ENCODE results near the gene TSKS.

- no peak for TF ChIP-seq POLR2A (IDR thresholded peaks at IDR 0.05)
- TF ChIP-seq, protein P1, sequence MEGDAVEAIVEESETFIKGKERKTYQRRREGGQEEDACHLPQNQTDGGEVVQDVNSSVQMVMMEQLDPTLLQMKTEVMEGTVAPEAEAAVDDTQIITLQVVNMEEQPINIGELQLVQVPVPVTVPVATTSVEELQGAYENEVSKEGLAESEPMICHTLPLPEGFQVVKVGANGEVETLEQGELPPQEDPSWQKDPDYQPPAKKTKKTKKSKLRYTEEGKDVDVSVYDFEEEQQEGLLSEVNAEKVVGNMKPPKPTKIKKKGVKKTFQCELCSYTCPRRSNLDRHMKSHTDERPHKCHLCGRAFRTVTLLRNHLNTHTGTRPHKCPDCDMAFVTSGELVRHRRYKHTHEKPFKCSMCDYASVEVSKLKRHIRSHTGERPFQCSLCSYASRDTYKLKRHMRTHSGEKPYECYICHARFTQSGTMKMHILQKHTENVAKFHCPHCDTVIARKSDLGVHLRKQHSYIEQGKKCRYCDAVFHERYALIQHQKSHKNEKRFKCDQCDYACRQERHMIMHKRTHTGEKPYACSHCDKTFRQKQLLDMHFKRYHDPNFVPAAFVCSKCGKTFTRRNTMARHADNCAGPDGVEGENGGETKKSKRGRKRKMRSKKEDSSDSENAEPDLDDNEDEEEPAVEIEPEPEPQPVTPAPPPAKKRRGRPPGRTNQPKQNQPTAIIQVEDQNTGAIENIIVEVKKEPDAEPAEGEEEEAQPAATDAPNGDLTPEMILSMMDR (IDR thresholded peaks at IDR 0.05), result no peak
These were observed 13.3 kb downstream of the TSKS start for GRCh38 chr19:49749771-49750170.

Measured in testis (tissue), 2 donors.